HG03064 (cell line): ENCODE measurements around the gene JMJD4.
"Not testable (repeated sequence)": the region's sequence is repeated elsewhere in the genome, so short reads cannot be mapped to it uniquely, and the experiment has no call there.

Source experiments
- ATAC-seq: cut with Tn5 transposase; IDR thresholded peaks from one replicate; pipeline ENCODE4 v1.9.1; 2021; ENCODE audit warnings: low read depth; ENCODE audit not compliant: unreplicated experiment

Gene JMJD4

GRCh38 chr1:227733751-227734545 is 1.2 kb downstream of the JMJD4 start:
- ATAC-seq = no peak

- no peak for ATAC-seq
Observed at GRCh38 chr1:227733309-227733705, 1.8 kb downstream of the JMJD4 start.

- no peak for ATAC-seq
Observed at GRCh38 chr1:227732586-227733308, 2.4 kb downstream of the JMJD4 start.

DNA sequence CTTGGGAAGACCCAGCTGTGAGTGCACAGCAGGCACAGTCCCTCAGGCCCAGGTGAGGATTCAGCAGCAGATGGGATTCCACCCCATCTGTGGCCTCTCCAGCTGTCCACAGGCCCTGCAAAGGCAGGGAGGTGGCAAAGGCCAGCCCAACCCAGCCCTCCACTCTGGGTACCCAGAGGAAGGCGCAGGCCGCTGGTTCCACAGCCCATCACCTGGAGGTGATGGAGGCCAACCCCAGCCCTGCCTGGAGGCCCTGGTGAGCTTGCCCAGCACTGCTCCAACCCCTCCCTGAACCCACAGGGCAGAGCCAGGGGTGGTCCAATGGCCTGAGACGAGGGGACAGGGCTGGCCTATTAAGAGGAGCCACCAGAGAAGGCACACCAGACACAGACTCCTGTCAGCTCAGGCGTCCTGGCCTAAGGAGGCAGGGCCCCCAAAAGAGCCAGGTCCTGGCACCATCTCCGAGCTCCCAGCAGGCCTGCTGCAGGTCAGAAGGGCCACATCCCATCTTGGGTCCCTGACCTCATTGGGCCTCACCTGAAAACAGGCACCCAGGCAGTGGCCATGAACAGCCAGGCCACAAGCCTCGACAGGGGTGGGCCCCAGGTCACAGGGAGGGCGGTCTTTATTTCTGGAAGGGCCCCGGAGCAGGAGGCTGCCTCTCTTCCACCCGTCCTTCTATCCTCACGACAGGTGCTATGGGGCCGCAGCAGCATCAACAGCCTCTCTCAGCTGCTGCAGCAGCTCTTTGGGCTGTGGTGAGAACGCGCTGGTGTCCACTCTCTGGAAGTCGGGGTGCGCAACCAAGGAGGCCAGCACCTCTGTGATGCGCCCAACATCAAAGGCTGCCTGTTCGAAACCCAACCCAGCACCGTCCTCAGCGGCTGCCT is 3.2 kb downstream of the JMJD4 start:
- ATAC-seq = no peak

GRCh38 chr1:227731241-227731677 is 3.8 kb downstream of the JMJD4 start:
- ATAC-seq = no peak

GRCh38 chr1:227730630-227731151 is 4.4 kb downstream of the JMJD4 start:
- no peak for ATAC-seq

DNA sequence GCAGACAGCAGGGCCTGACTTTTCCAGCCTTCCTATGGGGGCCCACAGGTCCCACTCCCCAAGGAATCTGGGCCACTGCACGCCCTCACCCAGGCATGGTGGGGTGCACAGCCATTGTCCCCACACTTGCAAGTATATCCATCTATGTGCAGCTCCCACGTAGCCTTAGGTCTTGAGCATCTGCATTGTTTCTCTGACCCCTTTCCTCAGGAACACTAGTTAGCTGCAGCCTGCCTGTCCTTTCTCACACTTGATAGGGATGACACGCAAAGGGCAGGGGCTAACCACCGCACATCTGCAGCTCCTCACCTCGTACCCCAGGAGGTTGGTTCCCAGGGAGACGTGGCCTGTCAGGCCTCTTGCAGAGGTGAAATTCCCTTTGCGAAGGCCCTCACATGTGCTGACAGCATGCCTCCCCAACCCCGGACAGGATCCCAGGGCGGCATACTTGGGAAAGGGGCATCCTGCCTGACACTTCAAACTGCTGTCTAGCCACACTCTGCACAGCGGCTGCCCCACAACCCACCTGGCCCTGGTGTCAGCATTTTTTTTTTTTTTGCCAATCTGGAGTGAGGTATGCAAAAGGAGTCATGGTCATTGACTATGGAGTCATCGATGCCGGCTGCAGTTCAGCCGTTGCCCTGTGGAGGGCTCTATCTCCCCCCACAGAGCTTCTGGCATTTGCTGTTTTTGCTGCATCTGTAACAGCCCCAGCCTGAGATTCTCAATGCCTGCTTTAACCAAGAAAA is 5.0 kb downstream of the JMJD4 start:
- ATAC-seq = no peak

DNA sequence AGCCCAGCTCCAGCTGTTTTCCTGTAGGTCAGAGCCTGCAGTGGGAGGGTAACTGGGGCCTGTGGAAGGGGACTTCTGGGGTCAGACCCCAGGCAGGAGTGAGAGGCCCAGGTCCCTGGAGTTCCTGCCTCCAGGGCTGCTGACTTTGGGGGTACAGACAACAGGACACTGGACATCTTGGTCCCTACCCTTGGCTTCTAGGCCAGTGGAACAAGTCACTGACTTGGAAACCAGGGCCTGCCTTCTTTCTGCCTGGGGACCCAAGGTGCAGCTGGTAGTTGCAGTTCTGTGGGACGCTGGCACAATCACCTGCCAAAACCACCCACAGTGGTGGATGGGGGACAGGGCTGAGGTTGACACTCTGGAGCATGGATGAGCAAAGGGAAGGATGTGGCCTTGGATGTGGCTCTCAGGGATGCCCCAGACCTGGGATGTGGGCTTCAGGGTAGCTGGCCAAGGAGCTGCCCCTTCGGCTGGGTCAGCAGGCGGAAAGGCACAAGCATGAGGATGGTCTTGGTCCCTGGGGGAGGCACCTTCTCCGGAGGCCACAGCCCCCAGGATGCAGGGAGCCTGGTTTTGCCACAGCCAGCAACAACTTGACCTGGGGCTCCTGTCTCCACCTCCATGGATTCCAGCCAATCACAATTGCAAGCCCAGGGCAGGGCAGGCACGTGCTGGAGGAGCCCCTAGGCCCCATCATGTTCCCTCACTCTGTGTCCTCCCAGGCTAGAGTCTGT is 5.8 kb downstream of the JMJD4 start:
- no peak for ATAC-seq

DNA sequence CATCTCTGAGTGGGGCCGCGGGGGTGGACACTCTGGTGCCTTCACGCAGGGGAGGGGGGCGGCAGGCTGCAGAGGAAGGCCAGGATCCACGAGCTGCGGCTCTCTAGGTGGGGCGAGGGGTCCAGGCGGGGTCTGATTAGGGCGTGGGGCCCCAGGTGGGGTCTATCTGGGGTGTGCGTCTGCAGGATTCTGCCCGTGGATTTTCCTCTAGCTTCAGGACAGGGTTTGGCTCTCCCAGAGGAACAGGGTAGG is 6.3 kb downstream of the JMJD4 start:
- no peak for ATAC-seq

- no peak for ATAC-seq
Observed at GRCh38 chr1:227728059-227728891, 6.8 kb downstream of the JMJD4 start.

- ATAC-seq = no peak
Observed at GRCh38 chr1:227726924-227727599, 8.0 kb downstream of the JMJD4 start.

DNA sequence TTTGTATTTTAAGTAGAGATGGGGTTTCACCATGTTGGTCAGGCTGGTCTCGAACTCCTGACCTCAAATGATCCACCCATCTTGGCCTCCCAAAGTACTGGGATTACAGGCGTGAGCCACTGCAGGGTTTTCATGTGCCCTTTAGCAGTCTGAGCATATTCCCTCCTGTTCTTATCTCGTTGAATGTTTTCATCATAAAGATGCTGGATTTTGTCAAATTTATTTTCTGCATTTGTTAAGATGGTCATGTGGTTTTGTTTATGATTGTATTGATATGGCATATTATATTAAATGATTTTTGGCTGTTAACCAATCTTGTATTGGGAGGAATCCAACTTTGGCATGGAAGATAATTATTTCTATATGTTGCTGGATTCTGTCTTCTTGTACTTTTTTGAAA is 8.8 kb downstream of the JMJD4 start:
- ATAC-seq = no peak

GRCh38 chr1:227725046-227725445 is 10.1 kb downstream of the JMJD4 start:
- ATAC-seq = no peak

- no peak for ATAC-seq
Observed at GRCh38 chr1:227723474-227723873, 11.6 kb downstream of the JMJD4 start.

DNA sequence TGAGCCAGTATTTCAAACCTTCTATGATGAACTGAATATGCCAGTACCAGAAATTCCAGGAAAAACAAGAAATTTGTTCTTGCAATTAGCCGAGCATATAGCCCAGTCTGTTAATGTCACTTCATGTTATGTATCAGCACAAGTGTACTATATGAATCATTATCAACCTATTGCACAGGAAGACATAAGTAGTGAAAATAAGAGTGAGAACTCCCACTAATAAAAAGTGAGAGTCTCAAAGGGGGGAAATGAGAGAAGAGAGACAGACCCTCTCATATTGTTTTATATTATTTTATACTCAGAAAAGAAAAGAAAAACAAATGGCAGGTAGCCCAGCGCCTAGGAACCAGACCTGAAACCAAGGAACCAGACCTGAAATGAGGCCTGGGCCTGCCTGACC is 16.2 kb downstream of the JMJD4 start:
- no peak for ATAC-seq

DNA sequence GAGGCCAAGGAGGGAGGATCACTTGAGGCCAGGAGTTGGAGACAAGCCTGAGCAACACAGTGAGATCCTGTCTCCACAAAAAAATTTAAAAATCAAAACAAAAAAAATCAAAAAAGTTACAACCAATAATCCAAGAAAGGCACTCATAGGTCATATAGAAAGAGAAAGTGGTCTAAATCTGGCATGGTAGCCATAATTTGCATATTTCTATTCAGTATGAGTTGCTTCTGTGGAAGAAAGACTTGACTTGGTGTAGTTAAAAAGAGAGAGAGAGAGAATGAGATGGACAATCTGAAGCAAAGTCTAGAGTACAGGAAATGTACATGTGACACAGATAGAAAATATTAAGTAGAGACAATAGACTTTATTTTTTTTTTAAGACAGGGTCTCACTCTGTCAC is 22.5 kb downstream of the JMJD4 start:
- no peak for ATAC-seq

DNA sequence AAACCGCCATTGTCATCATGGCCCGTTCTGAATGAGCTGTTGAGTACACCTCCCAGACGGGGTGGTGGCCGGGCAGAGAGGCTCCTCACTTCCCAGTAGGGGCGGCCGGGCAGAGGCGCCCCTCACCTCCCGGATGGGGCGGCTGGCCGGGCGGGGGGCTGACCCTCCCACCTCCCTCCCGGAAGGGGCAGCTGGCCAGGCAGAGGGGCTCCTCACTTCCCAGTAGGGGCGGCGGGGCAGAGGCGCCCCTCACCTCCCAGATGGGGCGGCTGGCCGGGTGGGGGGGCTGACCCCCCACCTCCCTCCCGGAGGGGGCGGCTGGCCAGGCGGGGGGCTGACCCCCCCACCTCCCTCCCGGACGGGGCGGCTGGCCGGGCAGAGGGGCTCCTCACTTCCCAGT is 24.6 kb downstream of the JMJD4 start:
- not testable (repeated sequence) for ATAC-seq

- no peak for ATAC-seq
Observed at GRCh38 chr1:227709451-227709850, 25.7 kb downstream of the JMJD4 start.
